Stimulated activated CD4-positive, alpha-beta T cell treated with anti-CD3 and anti-CD28 coated beads, Interleukin-4, amount 100 ng/mL, for 48 hours (primary cell): Measurements from ENCODE around the gene ATP8B4.
A peak's percentile ranks its signal among the peaks of the same experiment; 100 is the strongest.
"Not testable (repeated sequence)": the region's sequence is repeated elsewhere in the genome, so short reads cannot be mapped to it uniquely, and the experiment has no call there.

Source experiments
- DNase-seq, 2 donors: peaks; one replicate each; pipeline ENCODE4 v3.0.0-alpha.2; 2020; ENCODE audit warnings: low read depth in 2 of 2

The ATP8B4 gene

DNA sequence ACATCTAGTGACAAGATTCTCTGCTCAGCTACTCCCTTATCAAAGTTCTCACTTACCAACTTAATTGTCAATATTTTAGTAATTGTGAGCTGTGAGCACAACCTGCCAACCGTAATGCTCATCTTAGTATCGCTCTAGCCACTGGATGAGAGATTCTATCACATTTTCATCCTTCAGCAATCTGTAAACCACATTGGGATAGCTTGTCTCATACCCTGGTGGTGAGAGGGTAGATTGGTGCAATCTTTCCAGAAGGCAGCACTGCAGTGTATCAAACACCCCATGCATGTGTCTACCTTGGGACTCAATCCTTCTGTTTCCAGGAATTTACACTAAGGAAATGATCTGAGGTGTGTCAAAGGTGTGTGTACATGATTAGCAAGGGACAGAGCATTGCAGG, 18.9 kb upstream of the ATP8B4 start:
- no peak for DNase-seq

DNA sequence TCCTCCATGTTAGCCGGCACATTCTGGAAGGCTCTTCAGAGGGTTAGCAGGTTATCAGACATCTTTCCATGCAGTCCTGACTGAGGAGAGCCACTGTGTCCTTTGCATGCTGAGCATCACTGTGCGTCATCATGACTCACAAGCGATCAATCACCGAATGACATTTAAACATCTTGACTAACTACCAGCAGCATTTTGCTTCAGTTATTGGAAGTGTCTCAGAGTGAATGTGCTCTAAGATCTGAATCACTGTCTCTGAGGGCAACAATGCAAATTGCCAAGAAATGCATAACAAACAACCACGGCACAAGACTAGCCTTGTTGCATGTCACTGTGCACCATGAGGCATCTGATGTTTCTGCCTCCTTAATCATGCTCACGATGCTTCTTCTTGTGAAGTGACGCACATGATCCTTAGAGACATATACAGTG, 18.3 kb upstream of the ATP8B4 start:
- peak; percentile 17 to 51 for DNase-seq

DNA sequence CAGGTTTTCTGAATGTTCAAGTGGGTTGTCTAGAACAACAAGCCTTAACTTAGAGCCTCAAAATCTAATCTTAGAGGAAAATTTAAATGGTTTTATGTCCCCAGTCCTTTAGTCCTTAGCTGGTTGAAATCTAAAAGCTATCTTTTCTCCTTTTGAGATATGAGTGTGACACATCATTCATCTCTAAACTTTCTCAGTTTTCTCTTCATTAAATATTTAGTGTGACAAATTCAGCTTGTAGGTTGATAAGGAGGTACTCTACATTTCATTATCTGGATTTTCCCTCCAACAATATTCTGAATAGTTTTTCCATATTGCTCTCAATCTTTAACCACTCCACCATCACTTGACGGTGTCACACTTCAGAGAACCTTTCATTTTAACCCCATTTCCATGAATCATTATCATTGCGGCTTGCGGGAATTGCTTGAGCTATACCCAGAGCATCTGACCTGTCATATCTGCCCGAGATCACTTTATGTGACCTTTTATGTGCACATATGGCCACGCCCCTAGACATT, 16.1 kb upstream of the ATP8B4 start:
- peak; percentile 4 to 63 for DNase-seq

DNA sequence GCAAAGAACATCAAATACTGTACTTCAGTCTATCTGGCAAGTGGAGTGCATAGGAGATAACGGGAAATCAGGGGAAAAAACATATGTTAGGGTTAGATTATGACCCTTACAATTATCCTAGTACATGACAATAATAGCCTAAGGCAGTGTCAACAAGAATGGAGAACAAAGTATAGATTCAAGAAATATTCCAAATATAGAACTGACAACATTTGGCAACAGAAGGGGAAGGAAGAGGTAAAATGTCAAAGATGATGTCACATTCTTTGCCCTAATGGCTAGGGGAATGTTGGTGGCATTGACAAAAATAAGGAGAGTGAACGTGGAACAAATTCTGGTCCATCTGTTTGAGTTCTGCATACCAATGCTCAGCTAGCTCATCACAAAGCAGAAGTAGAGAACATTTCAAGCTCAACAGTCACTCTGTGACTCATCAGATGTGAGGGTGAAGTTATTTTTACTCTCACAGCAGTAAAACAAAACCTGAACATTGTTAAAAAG, 15.5 kb upstream of the ATP8B4 start:
- no peak for DNase-seq

DNA sequence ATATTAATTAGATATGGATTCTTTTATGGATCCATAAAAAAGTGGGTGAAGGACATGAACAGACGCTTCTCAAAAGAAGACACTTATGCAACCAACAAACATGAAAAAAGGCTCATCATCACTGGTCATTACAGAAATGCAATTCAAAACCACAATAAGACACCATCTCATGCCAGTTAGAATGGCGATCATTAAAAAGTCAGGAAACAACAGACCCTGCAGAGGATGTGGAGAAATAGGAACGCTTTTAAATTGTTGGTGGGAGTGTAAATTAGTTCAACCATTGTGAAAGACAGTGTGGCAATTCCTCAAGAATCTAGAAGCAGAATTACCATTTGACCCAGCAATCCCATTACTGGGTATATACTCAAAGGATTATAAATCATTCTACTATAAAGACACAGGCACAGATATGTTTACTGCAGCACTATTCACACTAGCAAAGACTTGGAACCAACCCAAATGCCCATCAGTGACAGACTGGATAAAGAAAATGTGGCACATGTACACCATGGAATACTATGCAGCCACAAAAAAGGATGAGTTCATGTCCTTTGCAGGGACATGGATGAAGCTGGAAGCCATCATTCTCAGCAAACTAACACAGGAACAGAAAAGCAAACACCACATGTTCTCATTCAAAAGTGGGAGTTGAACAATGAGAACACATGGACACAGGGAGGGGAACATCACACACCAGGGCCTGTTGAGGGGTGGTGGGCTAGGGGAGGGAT, 13.4 kb upstream of the ATP8B4 start:
- DNase-seq = not testable (repeated sequence)

DNA sequence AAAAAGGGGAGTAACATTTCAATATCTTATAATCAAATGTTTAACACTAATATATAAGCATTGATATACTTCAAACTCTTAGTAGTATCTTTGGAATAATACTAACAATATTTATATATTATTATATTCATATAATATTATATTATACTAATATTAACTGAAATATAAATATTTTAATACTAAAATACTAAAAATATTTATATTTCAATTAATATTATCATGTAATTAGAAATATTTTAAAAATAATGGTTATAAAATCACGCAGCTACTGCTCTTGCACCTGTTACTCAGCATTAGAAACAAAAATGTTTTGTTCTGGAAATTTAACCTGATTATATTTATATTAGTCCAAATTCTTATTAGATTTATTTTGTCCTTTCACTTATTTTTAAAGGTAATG, 12.6 kb upstream of the ATP8B4 start:
- no peak for DNase-seq

DNA sequence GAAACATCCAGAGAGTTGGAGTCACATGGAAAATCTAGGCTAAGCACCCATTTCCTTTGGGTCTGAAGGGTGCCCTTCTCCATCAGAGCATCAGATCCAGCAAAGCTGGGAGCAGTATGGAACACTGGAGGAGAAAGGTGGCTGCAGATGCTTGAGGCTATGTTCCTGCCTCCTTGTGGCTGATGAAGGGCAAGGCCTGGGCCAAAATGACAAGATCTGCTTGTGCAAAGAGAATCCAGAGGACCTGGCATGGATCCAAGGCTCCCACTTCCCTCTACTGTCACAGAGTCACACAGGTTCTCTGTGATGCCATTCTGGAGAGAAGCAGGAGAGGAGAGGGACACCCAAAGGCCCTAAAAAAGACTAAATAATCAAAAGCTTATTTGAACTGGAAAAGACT, 9.2 kb upstream of the ATP8B4 start:
- no peak for DNase-seq

DNA sequence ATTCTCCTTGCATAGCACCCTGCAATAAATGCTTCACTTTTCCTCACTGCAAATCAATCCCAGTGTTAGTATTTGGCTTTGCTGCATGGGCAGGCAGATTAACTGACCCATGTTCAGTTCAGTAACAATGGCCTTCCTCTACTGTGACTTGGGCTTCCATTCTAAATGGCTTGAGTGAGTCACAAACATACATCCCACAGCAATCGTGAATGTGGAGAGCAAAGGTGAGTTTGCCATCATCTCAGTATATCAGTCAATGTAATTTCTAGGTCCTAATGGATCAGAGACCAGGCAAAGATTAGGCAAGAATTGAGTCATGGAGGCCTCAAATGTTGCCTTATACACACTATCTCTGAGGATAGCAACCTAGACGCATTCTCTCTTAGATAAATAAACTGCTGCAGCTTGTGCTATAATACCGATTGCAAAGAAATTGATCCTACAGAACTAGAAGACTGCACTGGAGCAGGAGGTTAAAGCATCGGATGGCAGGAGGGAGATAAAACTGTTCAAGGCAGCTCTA, 8.3 kb upstream of the ATP8B4 start:
- DNase-seq = no peak

DNA sequence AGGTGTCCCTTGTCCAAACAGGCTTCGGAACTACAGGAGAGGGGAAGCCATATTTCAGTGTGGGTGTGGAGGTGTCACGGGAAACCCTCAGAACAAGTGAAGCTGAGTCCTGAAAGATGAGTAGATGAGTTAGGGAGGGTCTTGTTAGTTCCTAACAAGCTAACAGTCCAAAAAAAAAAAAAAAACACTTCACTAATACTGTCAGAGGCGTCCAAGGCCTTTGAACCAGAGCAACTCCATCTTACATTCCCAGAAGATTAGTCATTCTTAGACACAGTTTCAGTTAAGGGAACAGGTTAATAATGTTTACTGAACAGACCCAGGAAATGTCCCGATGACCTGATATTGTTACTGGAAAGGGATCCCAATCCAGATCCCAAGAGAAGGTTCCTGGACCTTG, 7.0 kb upstream of the ATP8B4 start:
- no peak for DNase-seq

DNA sequence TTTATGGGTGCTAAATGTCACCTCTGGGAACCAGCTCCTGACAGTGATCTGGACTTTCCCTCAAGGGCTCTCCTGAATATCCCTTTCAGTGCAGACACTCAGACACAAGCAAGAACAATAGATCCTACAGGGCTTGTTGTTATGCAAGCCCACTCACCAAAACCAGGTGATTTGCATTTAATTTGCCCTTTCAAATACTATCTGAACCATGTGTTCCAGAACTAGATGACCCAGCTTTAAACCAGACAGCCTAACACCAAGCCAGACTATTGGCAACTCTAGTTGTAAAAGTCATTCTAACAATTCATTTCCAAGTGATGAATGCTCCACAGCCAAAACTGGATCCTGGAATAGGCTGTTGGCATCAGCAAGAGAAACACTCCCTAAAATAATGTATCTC, 5.6 kb upstream of the ATP8B4 start:
- DNase-seq = no peak

DNA sequence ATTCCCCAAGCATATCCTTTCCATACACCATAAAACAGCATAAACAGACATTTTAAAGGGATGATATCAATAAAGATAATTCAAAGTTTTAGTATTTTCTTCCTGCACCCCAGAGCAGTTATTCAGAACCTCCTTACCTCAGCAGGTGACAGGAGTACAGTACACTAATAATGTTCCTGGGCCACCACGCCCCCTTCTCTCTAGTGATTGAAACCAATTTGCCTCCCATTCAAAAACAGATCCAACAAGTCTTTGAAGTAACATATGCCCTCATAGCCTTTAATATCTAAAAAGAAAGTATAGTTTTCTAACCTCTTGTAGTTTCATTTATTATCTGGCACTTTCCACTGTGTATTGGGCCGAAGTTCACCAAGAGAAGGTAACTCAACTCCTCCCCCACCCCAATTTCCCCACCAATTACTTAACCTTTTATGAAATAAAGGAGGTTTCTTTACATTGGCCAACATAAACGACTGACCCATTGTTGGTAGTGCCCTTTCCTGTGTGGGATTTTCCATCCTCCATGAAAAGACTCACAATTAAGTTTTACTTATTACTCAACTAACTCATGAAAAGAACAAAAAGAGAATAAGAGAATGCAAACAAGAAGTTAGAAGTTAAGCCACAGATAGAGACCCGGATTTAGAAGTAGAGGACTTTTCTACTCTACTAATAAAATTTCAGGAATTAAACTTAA, 5.0 kb upstream of the ATP8B4 start:
- no peak for DNase-seq

DNA sequence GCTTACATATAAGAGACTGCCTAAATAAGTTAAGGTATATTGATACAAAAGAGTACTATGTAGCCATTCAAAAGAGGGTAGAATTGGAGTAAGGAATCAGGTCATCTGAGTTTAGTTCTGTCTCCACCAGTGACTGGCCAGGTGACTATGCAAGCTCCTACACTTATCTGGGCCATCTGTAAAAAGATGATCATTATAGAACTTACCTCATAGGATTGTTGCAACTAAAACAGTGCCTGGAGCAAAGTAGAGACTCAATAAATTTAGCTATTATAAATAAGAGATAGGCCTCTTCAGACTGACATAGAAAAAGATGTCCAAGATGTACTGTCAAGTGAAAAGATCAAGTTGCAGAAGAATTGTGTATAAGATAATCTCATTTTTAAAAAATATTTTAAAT, 1.7 kb upstream of the ATP8B4 start:
- DNase-seq = no peak

DNA sequence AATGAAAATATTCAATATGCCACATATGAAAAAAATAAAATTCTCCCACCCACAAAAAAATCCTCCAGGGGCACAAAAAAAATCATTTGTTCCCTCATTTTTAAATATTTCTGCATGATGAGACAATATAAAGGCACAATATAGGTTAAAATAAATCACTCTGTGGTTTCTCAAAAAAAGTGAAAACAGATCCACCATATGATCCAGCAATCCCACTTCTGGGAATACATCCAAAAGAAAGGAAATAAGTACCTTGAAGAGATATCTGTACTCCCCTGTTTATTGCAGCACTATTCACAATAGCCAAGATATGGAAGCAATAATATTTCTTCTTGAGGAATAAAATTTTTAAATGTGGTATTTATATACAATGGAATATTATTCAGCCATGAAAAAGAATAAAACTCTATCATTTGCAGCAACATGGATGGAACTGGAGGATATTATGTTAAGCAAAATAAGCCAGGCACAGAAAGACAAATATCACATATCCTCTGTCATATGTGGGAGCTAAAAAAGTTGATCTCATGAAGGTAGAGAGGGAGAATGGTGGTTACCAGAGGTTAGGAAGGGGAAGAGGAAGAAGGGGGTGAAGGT, 1.5 kb downstream of the ATP8B4 start:
- DNase-seq = no peak

DNA sequence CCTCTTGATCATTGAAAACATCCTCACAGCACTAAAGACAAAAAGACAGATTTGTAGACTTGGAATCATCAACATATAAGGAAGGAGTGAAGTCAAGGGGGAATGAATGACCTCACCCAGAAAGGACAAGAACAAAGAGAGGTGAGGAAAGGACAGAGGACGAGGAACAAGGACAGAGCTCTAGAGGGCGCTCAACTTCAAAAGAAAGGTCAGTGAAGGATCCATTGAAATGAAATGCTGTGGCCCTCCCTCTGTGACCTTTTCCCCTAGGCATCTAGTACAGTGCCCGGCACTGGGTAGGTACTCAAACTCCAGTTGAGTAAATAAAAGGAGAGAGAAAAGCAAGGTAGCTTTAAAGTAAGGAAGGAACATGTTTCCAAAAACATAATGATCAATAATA, 2.6 kb downstream of the ATP8B4 start:
- no peak for DNase-seq

DNA sequence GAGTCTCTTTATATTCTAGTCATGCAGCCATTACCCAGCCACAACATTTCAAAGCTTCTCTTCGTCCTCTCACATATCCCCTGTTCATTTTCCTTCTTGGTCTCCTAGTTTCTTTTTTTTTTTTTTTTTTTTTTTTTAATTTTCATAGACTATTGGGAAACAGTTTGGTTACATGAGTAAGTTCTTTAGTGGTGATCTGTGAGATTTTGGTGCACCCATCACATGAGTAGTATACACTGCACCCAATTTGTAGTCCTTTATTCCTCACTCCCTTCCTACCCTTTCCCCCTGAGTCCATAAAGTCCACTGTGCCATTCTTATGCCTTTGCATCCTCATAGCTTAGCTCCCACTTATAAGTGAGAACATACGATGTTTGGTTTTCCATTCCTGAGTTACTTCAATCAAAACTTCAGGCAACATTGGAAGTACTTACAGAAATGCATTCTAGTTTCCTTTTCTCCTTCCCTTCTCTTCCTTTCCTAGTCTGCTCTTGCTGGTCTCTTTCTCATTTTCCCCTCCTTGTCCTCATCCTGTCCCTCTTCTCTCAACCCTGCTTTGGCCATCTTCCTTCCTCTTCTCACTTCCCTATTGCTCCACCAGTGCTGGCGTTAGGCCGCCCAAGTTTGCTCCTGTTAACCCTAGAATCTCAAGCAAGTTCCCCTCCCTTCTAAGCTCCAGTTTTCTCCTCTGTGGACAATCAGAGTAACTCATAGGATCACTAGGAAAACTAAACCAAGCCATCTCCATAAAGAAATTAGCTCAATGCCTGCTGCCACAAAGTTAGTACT, 4.8 kb downstream of the ATP8B4 start:
- DNase-seq = no peak

DNA sequence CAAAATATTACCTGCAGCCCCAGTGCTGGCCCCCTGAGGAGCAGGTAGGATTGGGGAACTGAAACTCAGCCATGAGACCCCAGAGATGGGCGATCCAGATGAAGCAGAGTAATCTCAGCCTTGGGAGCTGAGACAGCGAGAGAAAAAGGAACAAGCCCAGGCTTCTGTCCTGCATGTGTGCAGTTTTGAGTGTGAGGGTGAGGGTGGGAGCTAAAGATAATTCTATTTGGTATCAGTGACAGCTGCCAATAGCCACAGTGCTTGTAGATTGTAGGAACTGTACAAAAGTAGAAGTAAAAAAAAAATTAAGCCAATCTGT, 5.9 kb downstream of the ATP8B4 start:
- no peak for DNase-seq

DNA sequence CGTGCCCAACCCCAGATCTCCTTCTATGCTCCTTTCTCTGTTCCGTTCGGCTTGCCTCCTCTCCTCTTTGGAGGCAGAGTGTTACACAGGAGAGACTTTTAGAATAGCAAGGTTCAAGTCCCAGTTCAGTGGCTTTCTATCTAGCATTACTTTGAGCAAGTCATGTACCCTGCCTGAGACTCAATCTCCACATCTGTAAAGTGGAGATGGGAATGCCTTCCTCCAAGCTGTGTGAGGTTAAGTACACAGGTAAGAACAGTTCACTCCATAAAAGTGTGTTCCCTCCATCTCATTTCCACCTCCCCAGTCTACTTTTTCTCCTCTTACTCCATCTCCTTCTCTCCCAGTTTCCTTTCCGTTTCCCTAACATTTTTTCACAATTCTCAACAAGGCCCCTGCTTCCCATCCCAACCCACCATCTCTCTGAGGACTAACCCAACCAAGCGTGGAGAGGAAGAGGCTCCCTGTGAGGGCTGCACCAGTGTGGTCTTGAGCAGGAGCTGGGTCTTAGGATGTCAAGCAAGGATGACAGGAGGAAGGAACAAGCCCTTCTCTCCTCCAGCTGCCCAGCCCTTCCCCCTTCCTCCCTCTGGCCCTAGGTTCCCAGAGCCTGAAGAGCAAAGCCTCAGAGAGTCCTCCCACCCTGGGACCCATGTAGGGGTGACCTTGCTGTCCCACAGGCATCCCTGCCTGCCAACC, 6.4 kb downstream of the ATP8B4 start:
- DNase-seq = no peak

DNA sequence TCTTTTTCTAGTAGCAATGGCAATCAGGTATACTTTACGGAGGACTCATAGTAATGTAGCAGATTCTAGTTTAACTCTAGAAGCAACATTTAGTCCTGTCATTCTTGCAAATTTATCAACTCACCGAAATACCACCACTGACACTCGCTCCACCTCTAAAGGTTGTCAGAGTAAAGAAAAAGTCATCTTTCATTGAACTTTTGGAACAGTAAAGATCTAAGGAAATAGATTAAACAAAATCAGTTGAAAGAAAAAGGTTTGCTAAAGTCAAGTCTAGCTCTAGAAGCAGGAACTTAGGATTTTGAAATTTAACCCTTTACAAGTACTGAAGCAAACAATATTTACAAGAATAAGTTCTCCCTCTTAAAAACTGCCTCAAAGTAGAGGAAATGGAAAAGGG, 8.7 kb downstream of the ATP8B4 start:
- DNase-seq = no peak

DNA sequence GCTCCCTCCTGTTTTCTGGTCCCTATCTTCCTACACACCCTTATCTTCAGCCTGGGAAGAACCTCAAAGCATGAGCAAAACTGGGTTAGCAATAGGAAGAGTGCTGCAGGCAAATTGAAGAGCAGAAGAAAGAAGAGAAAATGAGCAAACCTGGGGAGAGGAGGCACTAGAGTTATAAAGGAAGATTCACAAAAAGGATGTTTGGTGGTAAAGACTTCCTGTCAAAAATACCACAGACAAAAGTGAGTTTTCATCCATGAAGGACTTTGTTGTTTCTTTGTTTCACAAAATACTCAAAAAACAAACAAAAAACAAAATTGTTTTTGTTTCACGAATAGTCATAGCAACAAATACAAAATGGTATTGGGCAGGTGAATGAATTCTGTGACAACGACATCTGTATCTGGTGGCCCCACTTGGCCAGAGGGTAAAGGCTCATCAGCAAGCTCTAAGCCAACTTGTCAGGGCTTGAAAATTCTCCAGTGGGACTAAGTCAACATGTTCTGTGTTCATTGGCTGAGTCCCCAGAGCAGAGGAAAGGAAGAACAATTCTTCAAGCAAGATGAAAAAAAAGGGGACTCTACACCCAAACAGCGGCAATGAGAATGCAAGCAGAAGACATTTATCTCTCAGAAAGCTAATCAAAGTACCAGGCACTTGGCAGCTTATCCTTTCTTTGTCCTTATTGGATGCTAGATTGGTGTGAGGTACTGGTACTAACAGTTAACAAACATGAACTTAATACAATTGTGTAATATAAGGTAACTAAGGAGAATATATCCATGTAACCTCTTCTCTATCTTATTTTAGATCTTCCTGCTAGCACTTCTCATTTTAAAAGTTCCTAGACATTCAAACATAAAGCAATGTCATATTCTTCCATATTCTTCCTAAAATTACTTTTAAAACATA, 9.7 kb downstream of the ATP8B4 start:
- DNase-seq = no peak

DNA sequence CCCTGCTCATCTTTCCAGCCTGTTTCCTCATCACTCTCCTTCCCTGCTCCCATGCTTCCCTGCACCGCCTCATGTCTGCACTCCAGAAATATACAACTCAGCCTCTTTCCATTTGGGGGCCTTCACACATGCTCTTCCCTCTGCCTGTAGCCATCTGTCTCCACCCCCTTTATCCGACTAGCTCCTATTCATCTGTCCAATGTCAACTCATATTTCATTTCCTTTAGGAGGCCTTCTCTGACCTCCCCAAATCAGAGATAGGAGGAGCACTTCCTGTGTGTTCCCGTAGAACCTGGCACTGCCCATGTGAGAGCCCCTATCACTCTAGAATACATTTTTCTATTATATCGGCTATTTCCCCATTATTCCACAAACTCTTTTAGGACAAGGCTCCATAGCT, 10.6 kb downstream of the ATP8B4 start:
- DNase-seq = no peak
